Tibial nerve (tissue), 4 donors: ENCODE measurements around the gene CHCHD10.

Experiments used
- CTCF ChIP-seq, 5 experiments: fragments of 200-600 bp in 3 of 5; fragments of 450-650 bp in 2 of 5; sonication (generic) in 3 of 5; IDR thresholded peaks; one replicate each; pipeline ENCODE4 v1.5.1; 2016 to 2019; ENCODE audit warnings: antibody characterized with exemption in 5 of 5, mild to moderate bottlenecking in 3 of 5, moderate library complexity in 2 of 5
- EP300 ChIP-seq, 2 donors: sonication (generic); formaldehyde crosslinking; IDR thresholded peaks; one replicate each; pipeline ENCODE4 v1.6.1; 2017; ENCODE audit warnings: antibody characterized with exemption in 2 of 2, mild to moderate bottlenecking in 1 of 2
- POLR2A ChIP-seq, 2 donors: fragments of 450-650 bp; IDR thresholded peaks; one replicate each; pipeline ENCODE4 v1.6.1; 2017; ENCODE audit warnings: antibody characterized with exemption in 2 of 2, mild to moderate bottlenecking in 2 of 2, moderate library complexity in 2 of 2

DNA sequence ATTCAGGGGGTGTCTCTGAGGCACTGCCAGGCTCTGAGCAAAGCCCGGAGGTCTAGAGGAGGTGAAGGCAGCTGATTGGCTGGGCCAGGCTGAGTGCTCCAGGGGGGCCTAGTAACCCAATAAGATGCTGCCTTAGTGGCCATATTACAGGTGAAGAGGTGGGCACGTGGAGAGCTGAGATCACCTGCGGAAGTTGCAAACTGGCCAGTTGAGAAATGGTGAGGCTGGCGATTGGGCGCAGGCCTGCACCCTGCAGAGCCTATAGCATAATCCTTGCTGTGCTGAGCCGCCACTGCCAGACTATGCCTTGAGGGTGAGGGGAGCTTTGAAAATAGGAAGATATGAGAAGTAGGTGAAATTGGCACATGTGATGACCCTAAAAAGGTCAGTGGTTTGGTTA, 49.4 kb upstream of the CHCHD10 start:
- no peak for TF ChIP-seq CTCF (IDR thresholded peaks at IDR 0.05)
- no peak for TF ChIP-seq POLR2A (IDR thresholded peaks at IDR 0.05)
- no peak for TF ChIP-seq EP300 (IDR thresholded peaks at IDR 0.05)
